GM12878 (cell line): Measurements from ENCODE around the gene CACNA2D4. TPM values are rescaled to one million over a fixed set of nuclear protein-coding genes. Genes with fewer than 3 reads are reported as not detected.

Source experiments
- BACH1 ChIP-seq: fragments of 450-650 bp; IDR thresholded peaks from 2 replicates; pipeline ENCODE4 v1.6.1; 2017; ENCODE audit warnings: mild to moderate bottlenecking, borderline replicate concordance
- BMI1 ChIP-seq: fragments of 450-650 bp; IDR thresholded peaks from 2 replicates; pipeline ENCODE4 v1.6.1; 2016; ENCODE audit warnings: mild to moderate bottlenecking, moderate library complexity, borderline replicate concordance
- ESRRA ChIP-seq: IDR thresholded peaks from 2 replicates; pipeline ENCODE4 v1.6.1; 2012; ENCODE audit warnings: mild to moderate bottlenecking, low read length, improper control_type of control experiment
- FOS ChIP-seq: IDR thresholded peaks from 3 replicates; pipeline ENCODE4 v1.6.1; 2011; ENCODE audit warnings: borderline replicate concordance; ENCODE audit not compliant: insufficient read length; ENCODE audit errors: extremely low read depth
- FOXK2 ChIP-seq: fragments of 450-650 bp; IDR thresholded peaks from 2 replicates; pipeline ENCODE4 v1.6.1; 2017; ENCODE audit warnings: mild to moderate bottlenecking, moderate library complexity
- HDAC6 ChIP-seq: fragments of 200-600 bp; sonication (generic); IDR thresholded peaks from one replicate; pipeline ENCODE4 v1.8.0; 2017; ENCODE audit warnings: antibody characterized with exemption; ENCODE audit not compliant: unreplicated experiment
- MEF2B ChIP-seq: fragments of 450-650 bp; IDR thresholded peaks from 2 replicates; pipeline ENCODE4 v1.6.1; 2018; ENCODE audit warnings: mild to moderate bottlenecking, moderate library complexity; ENCODE audit not compliant: partially characterized antibody, poor library complexity, severe bottlenecking
- MYB ChIP-seq: fragments of 150-350 bp; IDR thresholded peaks from 2 replicates; pipeline ENCODE4 v1.6.1; 2014; ENCODE audit warnings: mild to moderate bottlenecking, low read depth, low read length, borderline replicate concordance
- NFIC ChIP-seq: IDR thresholded peaks from 2 replicates; pipeline ENCODE4 v1.6.1; 2012; ENCODE audit warnings: low read depth, mild to moderate bottlenecking, inconsistent platforms, low read length, moderate library complexity
- NFXL1 ChIP-seq: fragments of 450-650 bp; IDR thresholded peaks from 2 replicates; pipeline ENCODE4 v1.6.1; 2017; ENCODE audit warnings: antibody characterized with exemption, mild to moderate bottlenecking, borderline replicate concordance
- POLR2A ChIP-seq: IDR thresholded peaks from 2 replicates; pipeline ENCODE4 v1.6.1; 2011; ENCODE audit warnings: low read depth, mild to moderate bottlenecking, low read length
- POU2F2 ChIP-seq: IDR thresholded peaks from 3 replicates; pipeline ENCODE4 v1.6.1; 2011; ENCODE audit warnings: low read depth, mild to moderate bottlenecking, low read length, borderline replicate concordance
- SIX5 ChIP-seq: IDR thresholded peaks from 2 replicates; pipeline ENCODE4 v1.6.1; 2011; ENCODE audit warnings: mild to moderate bottlenecking, low read depth, low read length, moderate library complexity; ENCODE audit not compliant: severe bottlenecking
- ZBED1 ChIP-seq: IDR thresholded peaks from 2 replicates; pipeline ENCODE4 v1.6.1; 2016; ENCODE audit warnings: borderline replicate concordance
- ZNF24 ChIP-seq: fragments of 450-650 bp; IDR thresholded peaks from 2 replicates; pipeline ENCODE4 v1.6.1; 2017; ENCODE audit warnings: antibody characterized with exemption, mild to moderate bottlenecking
- ZZZ3 ChIP-seq: IDR thresholded peaks from 2 replicates; pipeline ENCODE4 v1.6.1; 2011; ENCODE audit warnings: low read depth; ENCODE audit not compliant: control insufficient read depth, insufficient read length
- polyA plus RNA-seq, 11 experiments: library from polyadenylated mRNA; depleted of rRNA in 4 of 11; unstranded in 6 of 11; stranded (reverse) in 5 of 11; fragments of >200 nt; fragmentation: Nextera tagmentation in 4 of 11; fragmentation: Illumina TruSeq in 1 of 11; extraction: Ambion mirVana in 4 of 11; extraction: Trizol in 1 of 11; gene quantifications; 1 replicate in 1 of 11; 2 replicates in 10 of 11; pipeline versions ENCODE4 v1.2.1 to v1.2.3, GENCODE V29; 2011 to 2016; ENCODE audit warnings: inconsistent platforms in 2 of 11, missing spikeins in 2 of 11, low read depth in 1 of 11
- total RNA-seq, 4 experiments: library from RNA; depleted of rRNA in 3 of 4; stranded (reverse); fragments of >200 nt in 3 of 4; fragmentation: Illumina TruSeq in 1 of 4; extraction: Trizol in 1 of 4; gene quantifications; 2 replicates each; pipeline versions ENCODE4 v1.2.1 to v1.2.3, GENCODE V29; 2013 to 2021
- TF ChIP-seq, protein P1 (sequence below): IDR thresholded peaks from 2 replicates; pipeline ENCODE4 v1.6.1; 2011; ENCODE audit warnings: borderline replicate concordance, low read depth, mild to moderate bottlenecking, moderate library complexity, low read length; ENCODE audit not compliant: insufficient read depth, poor library complexity, severe bottlenecking
- TF ChIP-seq, protein P2 (sequence below): fragments of 450-650 bp; formaldehyde crosslinking; IDR thresholded peaks from 2 replicates; pipeline ENCODE4 v1.4.0; 2022; ENCODE audit warnings: mild to moderate bottlenecking, moderate library complexity
- TF ChIP-seq, protein P3 (sequence below): fragments of 150-350 bp; IDR thresholded peaks from 2 replicates; pipeline ENCODE4 v1.6.1; 2014; ENCODE audit warnings: mild to moderate bottlenecking, low read depth, low read length
- TF ChIP-seq, protein P4 (sequence below): fragments of 450-650 bp; IDR thresholded peaks from 2 replicates; pipeline ENCODE4 v1.6.1; 2017; ENCODE audit warnings: borderline replicate concordance
- TF ChIP-seq, protein P5 (sequence below): IDR thresholded peaks from 2 replicates; pipeline ENCODE4 v1.6.1; 2012; ENCODE audit warnings: low read depth, low read length, improper control_type of control experiment

The CACNA2D4 gene
- total and polyA plus RNA-seq, 10 of the 15 experiments (the other 5 are each of a cell fraction or from before 2014, with no cell fraction given) = 0.03 to 1.0 (median 0.65) TPM

DNA sequence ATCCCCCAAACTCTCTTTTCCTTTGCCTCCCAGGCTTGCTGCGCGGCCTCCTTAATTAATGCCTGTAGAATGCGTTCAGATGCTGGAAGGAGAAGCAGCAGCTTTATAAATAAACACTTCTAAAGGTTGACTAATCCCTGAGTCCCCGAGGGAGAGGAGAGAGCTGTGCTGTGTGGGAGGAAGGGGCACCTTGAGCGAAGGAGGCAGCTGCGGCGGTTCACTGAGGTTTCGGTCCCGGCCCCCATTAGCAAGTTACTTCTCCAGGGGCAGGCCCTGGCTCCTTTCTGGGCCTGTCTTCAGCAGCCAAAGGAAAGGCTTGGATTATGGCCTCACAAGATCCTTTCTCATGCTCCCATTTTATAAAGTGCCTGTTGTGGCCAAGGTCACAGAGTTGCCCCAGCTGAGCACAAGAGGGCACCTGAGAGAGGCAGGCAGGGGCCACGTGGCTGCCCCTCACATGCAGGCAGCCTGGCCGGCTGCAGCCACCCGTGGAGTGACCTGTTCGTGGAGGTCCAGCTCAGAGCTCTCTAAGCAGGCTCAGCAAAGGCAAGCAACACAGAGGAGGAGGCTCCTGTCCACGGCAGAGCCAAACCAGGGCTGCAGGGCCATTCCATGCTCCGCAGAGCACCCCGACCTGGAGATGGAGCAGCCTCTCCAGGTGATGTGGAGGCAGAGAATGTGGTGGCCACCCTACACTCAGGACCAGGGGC lies 15.0 kb upstream of the CACNA2D4 start (continued):
- TF ChIP-seq, protein P1, sequence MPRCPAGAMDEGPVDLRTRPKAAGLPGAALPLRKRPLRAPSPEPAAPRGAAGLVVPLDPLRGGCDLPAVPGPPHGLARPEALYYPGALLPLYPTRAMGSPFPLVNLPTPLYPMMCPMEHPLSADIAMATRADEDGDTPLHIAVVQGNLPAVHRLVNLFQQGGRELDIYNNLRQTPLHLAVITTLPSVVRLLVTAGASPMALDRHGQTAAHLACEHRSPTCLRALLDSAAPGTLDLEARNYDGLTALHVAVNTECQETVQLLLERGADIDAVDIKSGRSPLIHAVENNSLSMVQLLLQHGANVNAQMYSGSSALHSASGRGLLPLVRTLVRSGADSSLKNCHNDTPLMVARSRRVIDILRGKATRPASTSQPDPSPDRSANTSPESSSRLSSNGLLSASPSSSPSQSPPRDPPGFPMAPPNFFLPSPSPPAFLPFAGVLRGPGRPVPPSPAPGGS = no peak
- TF ChIP-seq, protein P2, sequence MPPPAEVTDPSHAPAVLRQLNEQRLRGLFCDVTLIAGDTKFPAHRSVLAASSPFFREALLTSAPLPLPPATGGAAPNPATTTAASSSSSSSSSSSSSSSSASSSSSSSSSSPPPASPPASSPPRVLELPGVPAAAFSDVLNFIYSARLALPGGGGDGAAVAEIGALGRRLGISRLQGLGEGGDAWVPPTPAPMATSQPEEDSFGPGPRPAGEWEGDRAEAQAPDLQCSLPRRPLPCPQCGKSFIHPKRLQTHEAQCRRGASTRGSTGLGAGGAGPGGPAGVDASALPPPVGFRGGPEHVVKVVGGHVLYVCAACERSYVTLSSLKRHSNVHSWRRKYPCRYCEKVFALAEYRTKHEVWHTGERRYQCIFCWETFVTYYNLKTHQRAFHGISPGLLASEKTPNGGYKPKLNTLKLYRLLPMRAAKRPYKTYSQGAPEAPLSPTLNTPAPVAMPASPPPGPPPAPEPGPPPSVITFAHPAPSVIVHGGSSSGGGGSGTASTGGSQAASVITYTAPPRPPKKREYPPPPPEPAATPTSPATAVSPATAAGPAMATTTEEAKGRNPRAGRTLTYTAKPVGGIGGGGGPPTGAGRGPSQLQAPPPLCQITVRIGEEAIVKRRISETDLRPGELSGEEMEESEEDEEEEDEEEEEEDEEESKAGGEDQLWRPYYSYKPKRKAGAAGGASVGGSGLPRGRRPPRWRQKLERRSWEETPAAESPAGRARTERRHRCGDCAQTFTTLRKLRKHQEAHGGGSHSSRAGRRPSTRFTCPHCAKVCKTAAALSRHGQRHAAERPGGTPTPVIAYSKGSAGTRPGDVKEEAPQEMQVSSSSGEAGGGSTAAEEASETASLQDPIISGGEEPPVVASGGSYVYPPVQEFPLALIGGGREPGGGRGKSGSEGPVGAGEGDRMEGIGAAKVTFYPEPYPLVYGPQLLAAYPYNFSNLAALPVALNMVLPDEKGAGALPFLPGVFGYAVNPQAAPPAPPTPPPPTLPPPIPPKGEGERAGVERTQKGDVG (CRISPR knock-in tag) = no peak
- peak; percentile 74 for TF ChIP-seq MEF2B
- no peak for TF ChIP-seq FOS
- no peak for TF ChIP-seq BACH1
- no peak for TF ChIP-seq MYB
- TF ChIP-seq, protein P3, sequence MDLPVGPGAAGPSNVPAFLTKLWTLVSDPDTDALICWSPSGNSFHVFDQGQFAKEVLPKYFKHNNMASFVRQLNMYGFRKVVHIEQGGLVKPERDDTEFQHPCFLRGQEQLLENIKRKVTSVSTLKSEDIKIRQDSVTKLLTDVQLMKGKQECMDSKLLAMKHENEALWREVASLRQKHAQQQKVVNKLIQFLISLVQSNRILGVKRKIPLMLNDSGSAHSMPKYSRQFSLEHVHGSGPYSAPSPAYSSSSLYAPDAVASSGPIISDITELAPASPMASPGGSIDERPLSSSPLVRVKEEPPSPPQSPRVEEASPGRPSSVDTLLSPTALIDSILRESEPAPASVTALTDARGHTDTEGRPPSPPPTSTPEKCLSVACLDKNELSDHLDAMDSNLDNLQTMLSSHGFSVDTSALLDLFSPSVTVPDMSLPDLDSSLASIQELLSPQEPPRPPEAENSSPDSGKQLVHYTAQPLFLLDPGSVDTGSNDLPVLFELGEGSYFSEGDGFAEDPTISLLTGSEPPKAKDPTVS = no peak
- TF ChIP-seq, protein P4, sequence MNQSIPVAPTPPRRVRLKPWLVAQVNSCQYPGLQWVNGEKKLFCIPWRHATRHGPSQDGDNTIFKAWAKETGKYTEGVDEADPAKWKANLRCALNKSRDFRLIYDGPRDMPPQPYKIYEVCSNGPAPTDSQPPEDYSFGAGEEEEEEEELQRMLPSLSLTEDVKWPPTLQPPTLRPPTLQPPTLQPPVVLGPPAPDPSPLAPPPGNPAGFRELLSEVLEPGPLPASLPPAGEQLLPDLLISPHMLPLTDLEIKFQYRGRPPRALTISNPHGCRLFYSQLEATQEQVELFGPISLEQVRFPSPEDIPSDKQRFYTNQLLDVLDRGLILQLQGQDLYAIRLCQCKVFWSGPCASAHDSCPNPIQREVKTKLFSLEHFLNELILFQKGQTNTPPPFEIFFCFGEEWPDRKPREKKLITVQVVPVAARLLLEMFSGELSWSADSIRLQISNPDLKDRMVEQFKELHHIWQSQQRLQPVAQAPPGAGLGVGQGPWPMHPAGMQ = no peak
- TF ChIP-seq ZNF24 = no peak
- no peak for TF ChIP-seq ZZZ3
- TF ChIP-seq SIX5 = no peak
- no peak for TF ChIP-seq POU2F2
- no peak for TF ChIP-seq ZBED1
- no peak for TF ChIP-seq NFXL1
- TF ChIP-seq BMI1 = no peak
- TF ChIP-seq FOXK2 = no peak
- no peak for TF ChIP-seq POLR2A
- peak; percentile 90; the same call in 1 of the 2 replicates for TF ChIP-seq ESRRA
- no peak for TF ChIP-seq HDAC6
- TF ChIP-seq, protein P5, sequence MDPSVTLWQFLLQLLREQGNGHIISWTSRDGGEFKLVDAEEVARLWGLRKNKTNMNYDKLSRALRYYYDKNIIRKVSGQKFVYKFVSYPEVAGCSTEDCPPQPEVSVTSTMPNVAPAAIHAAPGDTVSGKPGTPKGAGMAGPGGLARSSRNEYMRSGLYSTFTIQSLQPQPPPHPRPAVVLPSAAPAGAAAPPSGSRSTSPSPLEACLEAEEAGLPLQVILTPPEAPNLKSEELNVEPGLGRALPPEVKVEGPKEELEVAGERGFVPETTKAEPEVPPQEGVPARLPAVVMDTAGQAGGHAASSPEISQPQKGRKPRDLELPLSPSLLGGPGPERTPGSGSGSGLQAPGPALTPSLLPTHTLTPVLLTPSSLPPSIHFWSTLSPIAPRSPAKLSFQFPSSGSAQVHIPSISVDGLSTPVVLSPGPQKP = no peak
- no peak for TF ChIP-seq NFIC
